ENCODE data around the gene CCDC149. TPM values are rescaled to one million over a fixed set of nuclear protein-coding genes. Genes with fewer than 3 reads are reported as not detected.

Gene CCDC149
- total RNA-seq (2022) (8.9 and 9.5 TPM in 2 replicates), Bru-seq, nascent RNA (percentile 48 among the genes with signal in this experiment), BruChase-seq, experiment 1, labeled RNA remaining after a 6-hour chase (percentile 39 among the genes with signal in this experiment), BruChase-seq, experiment 2, labeled RNA remaining after a 2-hour chase (percentile 41 among the genes with signal in this experiment)
- long read RNA-seq, transcript CCDC149-204 (12 exons, 3,869 nt), result major isoform, 6 of 12 reads
- long read RNA-seq, partial matches to known transcripts, result 2 of 12 reads
- long read RNA-seq, other reads (novel, unspliced or antisense), result 4 of 12 reads

- intact Hi-C loops (cut with micrococcal nuclease; ENCODE audit: unreplicated experiment), result loop anchor here (10.0 kb wide), 2 partner anchors 58 to 428 kb away; no protein-coding TSS in a partner anchor
- peak within 1 kb of the TSS; percentile 74 for H3K4me3 Mint-ChIP-seq (ENCODE audit: low read depth, unreplicated experiment)
- H3K4me1 Mint-ChIP-seq (ENCODE audit: low read depth, unreplicated experiment), result peaks cover 11% of the 10 kb centered on the region
- TF ChIP-seq CTCF (IDR thresholded peaks at IDR 0.05; ENCODE audit: unreplicated experiment), result no peak
- no TSS peak for BruUV-seq (replicated peaks)
- H3K9me3 Mint-ChIP-seq (ENCODE audit: low read depth, unreplicated experiment), result peaks cover 6% of the 10 kb centered on the region
- peak within 1 kb of the TSS; percentile 95 for H3K27ac Mint-ChIP-seq (ENCODE audit: unreplicated experiment)
- CTCF ChIA-PET, result no interaction called here
- H3K27me3 Mint-ChIP-seq (ENCODE audit: unreplicated experiment), result no peaks in the 10 kb centered on the region
- H3K36me3 Mint-ChIP-seq (ENCODE audit: insufficient read depth, unreplicated experiment), result peaks cover 33% of the 10 kb centered on the region
- DNase-seq, result peak; percentile 81
Measured at GRCh38 chr4:24912252-24913118, at the start of gene CCDC149. CCDC149 (minus strand) TSS chr4:24913042; CDS start chr4:24912864, 178 bp downstream.

DNA sequence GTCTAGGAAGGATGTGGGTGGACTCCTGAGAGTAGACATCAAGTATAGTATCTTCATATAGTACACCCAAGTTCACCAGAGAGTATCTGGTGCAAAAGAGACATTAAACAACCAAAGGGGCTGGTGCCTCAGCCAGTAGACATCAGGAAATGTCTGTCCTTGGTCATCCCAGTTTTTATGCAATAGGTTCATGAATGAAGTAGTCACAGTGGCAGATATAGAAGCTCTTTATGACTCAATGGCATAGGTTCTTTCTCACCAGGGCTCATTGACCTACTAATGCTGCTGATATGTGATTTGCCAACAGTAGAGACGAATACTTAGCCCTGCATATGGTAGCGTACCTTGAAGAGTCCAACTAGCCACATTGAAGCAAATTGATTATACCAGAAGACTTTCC, 45.0 kb upstream of the CCDC149 start:
- Mint-ChIP-seq H3K4me1 (ENCODE audit: low read depth, unreplicated experiment) (no peaks in the 10 kb centered on the region), H3K36me3 (ENCODE audit: insufficient read depth, unreplicated experiment) (no peaks in the 10 kb centered on the region), H3K9me3 (ENCODE audit: low read depth, unreplicated experiment) (no peaks in the 10 kb centered on the region), H3K27ac (ENCODE audit: unreplicated experiment) (no peak overlapping the region), H3K27me3 (ENCODE audit: unreplicated experiment) (no peaks in the 10 kb centered on the region), H3K4me3 (ENCODE audit: low read depth, unreplicated experiment) (no peak overlapping the region)
- no TSS peak for BruUV-seq (replicated peaks)
- intact Hi-C loops (cut with micrococcal nuclease; ENCODE audit: unreplicated experiment), result no loop called here
- DNase-seq, result no peak
- TF ChIP-seq CTCF (IDR thresholded peaks at IDR 0.05; ENCODE audit: unreplicated experiment), result no peak
- CTCF ChIA-PET, result no interaction called here

DNA sequence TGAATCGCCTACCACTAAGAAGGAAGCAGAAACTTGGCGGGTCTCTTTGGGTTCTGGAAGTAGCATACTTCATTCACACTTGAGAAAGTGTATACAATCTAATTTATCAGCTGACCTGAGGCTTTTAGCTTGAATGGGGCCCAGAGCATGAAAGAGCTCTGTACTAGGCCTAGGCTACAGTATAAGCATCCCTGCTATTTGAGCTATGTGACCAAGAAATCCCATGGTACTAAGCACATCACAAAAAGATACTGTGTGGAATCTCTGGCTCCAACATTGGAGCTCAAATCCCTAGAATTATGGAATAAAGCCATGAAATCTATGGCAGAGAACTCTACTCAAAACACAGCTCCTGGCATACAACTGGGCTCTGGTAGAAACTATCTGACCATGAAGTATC, 43.9 kb upstream of the CCDC149 start:
- Mint-ChIP-seq H3K4me3 (ENCODE audit: low read depth, unreplicated experiment) (no peak overlapping the region), H3K27ac (ENCODE audit: unreplicated experiment) (no peak overlapping the region), H3K36me3 (ENCODE audit: insufficient read depth, unreplicated experiment) (no peaks in the 10 kb centered on the region), H3K4me1 (ENCODE audit: low read depth, unreplicated experiment) (no peaks in the 10 kb centered on the region), H3K27me3 (ENCODE audit: unreplicated experiment) (no peaks in the 10 kb centered on the region), H3K9me3 (ENCODE audit: low read depth, unreplicated experiment) (no peaks in the 10 kb centered on the region)
- CTCF ChIA-PET, result no interaction called here
- TF ChIP-seq CTCF (IDR thresholded peaks at IDR 0.05; ENCODE audit: unreplicated experiment), result no peak
- DNase-seq, result no peak
- intact Hi-C loops (cut with micrococcal nuclease; ENCODE audit: unreplicated experiment), result no loop called here
- no TSS peak for BruUV-seq (replicated peaks)

DNA sequence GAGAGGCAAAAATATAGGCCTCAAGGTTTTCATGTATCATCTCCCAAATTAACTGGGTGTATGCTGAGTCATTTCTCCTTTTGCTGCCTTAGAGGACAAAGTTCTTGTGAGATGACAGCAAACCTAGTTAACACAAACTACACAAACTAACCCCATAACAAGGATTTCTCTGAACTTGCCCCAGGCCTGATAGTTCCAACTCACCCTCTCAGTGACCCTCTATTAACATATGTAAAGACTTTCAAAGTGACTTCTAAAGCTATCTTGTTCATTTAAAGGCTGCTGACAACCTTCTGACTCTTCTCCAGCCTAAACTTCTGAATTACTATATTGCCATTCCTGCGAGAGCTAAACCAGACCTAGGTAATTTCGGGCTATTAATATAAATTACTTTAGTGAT, 43.2 kb upstream of the CCDC149 start:
- CTCF ChIA-PET, result no interaction called here
- H3K9me3 Mint-ChIP-seq (ENCODE audit: low read depth, unreplicated experiment), result no peaks in the 10 kb centered on the region
- no peak overlapping the region for H3K27ac Mint-ChIP-seq (ENCODE audit: unreplicated experiment)
- intact Hi-C loops (cut with micrococcal nuclease; ENCODE audit: unreplicated experiment), result no loop called here
- H3K36me3 Mint-ChIP-seq (ENCODE audit: insufficient read depth, unreplicated experiment), result no peaks in the 10 kb centered on the region
- no peak for TF ChIP-seq CTCF (IDR thresholded peaks at IDR 0.05; ENCODE audit: unreplicated experiment)
- BruUV-seq (replicated peaks), result no TSS peak
- no peak for DNase-seq
- no peaks in the 10 kb centered on the region for H3K27me3 Mint-ChIP-seq (ENCODE audit: unreplicated experiment)
- H3K4me1 Mint-ChIP-seq (ENCODE audit: low read depth, unreplicated experiment), result no peaks in the 10 kb centered on the region
- no peak overlapping the region for H3K4me3 Mint-ChIP-seq (ENCODE audit: low read depth, unreplicated experiment)

Measured in Calu3 (cell line).